ENCODE measurements around the gene PRRC2B.
"Not testable (repeated sequence)": the region's sequence is repeated elsewhere in the genome, so short reads cannot be mapped to it uniquely, and the experiment has no call there.

Gene PRRC2B

GRCh38 chr9:131546336-131547084 lies 152.6 kb downstream of the PRRC2B start:
- no peak for DNase-seq

- DNase-seq, result not testable (repeated sequence)
Observed at GRCh38 chr9:131549186-131549585, 155.3 kb downstream of the PRRC2B start.
